Ovary (tissue), 3 donors: Measurements from ENCODE around the gene ABCB1.

Experiments used
- POLR2A ChIP-seq: fragments of 450-650 bp; IDR thresholded peaks from one replicate; pipeline ENCODE4 v1.6.1; 2017; ENCODE audit warnings: antibody characterized with exemption, mild to moderate bottlenecking, moderate library complexity
- TF ChIP-seq, protein P1 (sequence below), 3 donors: fragments of 450-650 bp in 2 of 3; fragments of 200-600 bp in 1 of 3; IDR thresholded peaks; one replicate each; pipeline versions ENCODE4 v1.5.1 to v1.8.0; 2016 to 2022; ENCODE audit warnings: antibody characterized with exemption in 3 of 3, mild to moderate bottlenecking in 1 of 3
- donor health status: DM: no; HTN: no; CAD: no.

GRCh38 chr7:87624628-87625027, 23.9 kb upstream of the ABCB1 start:
- TF ChIP-seq, protein P1, sequence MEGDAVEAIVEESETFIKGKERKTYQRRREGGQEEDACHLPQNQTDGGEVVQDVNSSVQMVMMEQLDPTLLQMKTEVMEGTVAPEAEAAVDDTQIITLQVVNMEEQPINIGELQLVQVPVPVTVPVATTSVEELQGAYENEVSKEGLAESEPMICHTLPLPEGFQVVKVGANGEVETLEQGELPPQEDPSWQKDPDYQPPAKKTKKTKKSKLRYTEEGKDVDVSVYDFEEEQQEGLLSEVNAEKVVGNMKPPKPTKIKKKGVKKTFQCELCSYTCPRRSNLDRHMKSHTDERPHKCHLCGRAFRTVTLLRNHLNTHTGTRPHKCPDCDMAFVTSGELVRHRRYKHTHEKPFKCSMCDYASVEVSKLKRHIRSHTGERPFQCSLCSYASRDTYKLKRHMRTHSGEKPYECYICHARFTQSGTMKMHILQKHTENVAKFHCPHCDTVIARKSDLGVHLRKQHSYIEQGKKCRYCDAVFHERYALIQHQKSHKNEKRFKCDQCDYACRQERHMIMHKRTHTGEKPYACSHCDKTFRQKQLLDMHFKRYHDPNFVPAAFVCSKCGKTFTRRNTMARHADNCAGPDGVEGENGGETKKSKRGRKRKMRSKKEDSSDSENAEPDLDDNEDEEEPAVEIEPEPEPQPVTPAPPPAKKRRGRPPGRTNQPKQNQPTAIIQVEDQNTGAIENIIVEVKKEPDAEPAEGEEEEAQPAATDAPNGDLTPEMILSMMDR (IDR thresholded peaks at IDR 0.05), result no peak
- TF ChIP-seq POLR2A, result no peak
